DMS153 treated with DMSO at 0.1 percent for 48 hours (cell line): Measurements from ENCODE around the gene ZDHHC14.
"Not testable (repeated sequence)": the region's sequence is repeated elsewhere in the genome, so short reads cannot be mapped to it uniquely, and the experiment has no call there.

Source experiments
- DNase-seq: peaks from one replicate; lab custom pipeline; 2025; ENCODE audit not compliant: unreplicated experiment; lab: John Stamatoyannopoulos, UW

The ZDHHC14 gene

DNA sequence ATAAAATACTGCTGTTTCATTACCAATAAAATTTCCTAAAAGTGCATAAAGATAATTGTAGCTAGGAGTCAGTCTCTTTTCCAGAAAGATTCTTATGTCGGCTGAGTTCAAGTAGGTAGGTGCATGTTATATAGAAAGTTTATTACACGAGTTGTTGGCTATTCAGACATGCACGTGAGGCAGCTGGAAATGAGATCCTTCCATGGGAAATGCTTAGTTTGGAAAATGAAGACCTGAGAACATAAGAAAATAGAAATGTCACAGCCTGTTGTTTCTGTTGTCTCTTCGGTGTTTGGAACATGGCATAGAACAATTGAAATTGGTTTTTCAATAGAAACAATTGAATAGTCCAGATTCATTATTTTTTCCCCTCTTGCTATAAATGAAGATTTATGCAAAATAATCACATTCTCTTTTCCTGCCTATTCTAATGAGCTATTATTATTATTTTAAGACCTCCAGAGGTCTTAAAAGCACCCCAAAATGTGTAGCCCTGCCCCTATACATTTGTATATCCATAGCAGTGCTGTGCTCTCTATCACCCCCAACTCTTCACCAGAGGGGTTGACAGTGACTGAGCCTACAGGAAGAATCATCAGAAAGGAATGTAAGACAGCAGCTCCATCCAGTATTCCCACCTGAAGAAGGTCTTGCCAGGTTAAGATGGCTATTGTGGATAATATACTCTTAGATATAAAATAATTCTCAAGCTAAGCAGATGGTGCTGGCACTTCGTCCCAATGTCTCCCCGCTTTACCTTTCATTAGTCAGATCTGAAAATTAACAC, 82.2 kb downstream of the ZDHHC14 start:
- DNase-seq: no peak

GRCh38 chr6:157463743-157464135, 82.7 kb downstream of the ZDHHC14 start:
- DNase-seq: not testable (repeated sequence)

DNA sequence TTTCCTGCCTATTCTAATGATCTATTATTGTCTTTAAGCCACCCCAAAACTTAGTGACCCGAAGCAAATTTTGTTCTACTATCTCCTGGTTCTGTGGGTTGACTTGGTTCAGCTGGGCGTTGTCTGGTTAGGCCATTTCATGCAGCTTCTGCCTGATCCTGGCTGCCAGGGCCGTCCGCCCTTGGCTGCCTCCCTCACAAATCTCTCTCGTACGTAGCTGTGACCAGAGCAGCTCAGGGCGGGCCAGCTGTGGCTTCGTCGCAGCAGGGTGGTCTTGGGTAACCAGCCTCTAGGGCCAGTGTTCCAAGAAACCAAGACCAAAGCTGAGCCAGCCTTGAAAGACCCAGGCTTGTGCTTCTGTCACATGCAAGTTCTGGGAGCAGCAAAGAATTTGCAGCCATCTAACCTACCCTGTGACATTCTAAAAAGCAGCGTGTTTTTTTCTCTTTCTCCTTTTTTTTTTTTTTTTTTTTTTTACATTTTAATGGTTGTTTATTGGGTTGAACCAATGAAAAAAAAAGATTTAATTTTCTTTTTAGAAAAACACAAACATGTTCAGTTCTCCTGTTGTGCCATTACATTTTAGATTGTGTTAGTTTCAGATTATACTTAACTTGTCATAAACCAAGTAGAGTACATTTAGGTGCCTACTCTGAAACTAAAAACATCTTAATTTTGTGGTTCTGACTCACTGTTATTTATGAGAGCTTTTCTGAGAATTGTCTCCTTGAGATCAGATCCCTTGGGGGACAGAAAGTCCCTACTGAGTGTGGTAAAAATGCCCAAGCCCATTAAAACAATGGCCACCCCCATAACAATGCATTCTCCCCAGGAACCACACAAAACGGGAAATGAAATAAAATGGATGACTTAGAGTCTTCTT, 83.9 kb downstream of the ZDHHC14 start:
- DNase-seq: no peak

- no peak for DNase-seq
These were observed 85.3 kb downstream of the ZDHHC14 start for GRCh38 chr6:157466342-157466648.

- not testable (repeated sequence) for DNase-seq
These were observed 86.3 kb downstream of the ZDHHC14 start for GRCh38 chr6:157467339-157467738.

GRCh38 chr6:157468054-157468453, 87.1 kb downstream of the ZDHHC14 start:
- DNase-seq: no peak

GRCh38 chr6:157468574-157468973, 87.6 kb downstream of the ZDHHC14 start:
- DNase-seq: no peak

DNA sequence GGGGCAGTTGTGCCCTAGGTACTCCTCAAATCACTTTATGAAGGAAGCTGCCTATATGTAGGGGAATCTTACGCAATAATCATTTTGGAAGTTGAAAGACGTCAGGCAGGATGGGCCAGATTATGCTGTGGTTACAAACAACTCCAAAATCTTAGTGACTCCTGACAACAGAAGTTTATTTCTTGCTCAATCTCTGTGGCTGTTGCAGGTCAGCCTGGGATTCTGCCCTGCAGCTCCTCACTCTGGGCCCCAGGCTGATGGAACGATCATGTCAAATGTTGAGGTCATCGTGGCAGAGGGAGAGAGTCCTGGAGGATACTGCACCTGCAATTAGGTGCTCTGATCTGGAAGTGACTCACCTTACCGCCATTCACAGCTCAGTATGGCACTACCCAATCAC, 88.4 kb downstream of the ZDHHC14 start:
- no peak for DNase-seq

DNA sequence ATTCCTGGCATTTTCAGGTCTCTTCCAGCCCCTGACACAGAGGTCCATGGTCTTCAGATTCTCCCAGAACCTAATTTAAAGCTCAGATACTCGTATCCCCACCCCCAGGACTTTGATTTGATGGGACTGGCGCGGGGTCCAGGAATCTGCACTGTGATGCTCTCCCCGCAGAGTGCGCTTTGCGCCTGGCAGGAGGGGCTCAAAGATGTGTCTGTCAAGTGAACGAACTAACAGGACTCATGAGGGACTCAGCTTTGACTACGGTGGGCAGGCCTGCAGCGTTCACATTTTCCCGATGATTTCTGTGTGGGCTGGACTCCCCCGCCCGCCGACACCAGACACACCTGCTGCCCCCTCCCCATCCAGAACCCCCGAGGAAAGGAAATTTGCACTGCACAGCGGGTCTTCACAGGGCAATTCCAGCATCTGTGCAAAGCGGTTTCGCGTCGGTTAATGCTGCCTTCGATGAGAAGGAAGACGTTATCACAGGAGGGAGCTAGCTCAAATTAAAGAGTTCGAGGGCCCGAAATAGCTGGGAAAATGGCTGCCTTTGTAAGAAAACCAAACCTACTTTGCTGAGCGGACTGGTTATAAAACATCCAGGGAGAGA, 90.2 kb downstream of the ZDHHC14 start:
- no peak for DNase-seq

- DNase-seq: no peak
These were observed 91.1 kb downstream of the ZDHHC14 start for GRCh38 chr6:157471895-157472686.

- no peak for DNase-seq
These were observed 95.8 kb downstream of the ZDHHC14 start for GRCh38 chr6:157476797-157477196.

DNA sequence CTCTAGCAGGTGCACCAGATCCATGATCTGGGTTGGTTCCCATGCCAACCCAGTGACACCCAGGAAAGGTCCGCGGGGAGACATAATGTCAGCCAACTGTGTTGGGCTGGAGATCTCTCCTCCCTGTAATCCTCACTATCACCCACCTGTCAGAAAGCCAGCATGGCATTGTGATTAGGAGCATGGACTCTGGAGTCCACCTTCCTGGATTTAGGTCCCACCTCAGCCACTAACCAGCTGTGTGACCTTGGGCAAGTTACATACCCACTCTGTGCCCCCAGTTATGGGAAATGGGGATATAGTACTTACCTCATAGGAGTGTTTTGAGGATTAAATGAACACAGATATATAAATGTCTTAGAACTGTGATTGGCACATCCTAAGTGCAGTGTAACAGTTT, 97.9 kb downstream of the ZDHHC14 start:
- DNase-seq: no peak

DNA sequence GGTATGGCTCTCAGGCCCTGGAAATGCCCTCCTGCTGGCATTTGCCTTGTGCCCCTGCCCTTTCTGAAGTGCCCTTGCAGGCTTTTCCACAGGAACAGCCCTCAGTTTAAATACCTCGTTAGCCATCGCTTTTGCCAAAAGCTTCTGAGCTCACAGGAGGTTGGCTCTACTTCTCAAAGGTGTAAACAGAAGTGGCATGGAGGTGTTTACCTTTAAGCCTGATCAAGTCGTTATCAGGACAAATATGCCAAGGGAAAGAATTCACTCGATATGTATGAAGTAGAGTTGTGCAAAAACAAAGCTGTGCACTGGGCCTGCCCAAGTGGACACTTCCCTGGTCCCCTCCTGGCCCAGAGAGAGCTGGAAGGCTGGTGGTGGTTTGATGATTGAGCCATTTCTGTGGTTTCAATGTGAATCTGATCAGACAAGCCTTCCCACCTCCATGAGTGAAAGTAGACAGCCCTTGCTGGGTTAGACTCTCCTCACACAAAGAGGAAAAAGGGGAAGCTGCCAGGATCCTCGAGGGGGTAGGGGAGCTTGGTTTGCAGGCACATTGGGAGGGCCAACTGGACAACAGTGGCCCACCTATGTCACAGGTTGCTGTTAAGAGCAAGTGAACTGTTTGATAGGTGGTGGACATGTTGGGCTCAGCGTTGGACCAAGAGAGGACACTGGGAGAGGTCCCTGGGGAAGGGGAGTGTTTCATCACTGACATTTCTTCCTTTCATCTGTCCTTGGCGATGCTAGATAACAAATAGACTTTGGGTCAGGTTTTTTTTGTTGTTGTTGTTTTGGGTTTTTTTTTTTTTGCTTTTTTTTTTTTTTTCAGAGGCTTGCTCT, 98.7 kb downstream of the ZDHHC14 start:
- no peak for DNase-seq

GRCh38 chr6:157481189-157481864, 100.3 kb downstream of the ZDHHC14 start:
- DNase-seq: no peak

DNA sequence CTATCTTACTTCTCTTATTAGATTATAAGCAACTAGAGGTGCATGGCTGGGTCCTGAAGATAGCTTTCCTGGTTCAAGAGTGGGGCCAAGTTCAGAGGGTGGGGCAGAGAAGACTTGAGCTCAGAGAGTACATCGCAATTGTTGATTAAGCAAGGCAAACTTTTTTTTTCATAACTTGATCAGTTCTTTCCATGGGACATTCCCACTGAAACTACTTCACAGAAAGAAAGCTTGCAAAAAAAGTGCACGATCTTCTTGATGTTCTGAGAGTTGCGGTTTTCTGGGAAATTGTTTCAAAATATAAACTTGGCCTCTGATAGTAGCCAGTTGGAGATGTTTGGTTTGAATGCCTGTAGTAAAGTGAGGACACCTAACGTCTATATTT, 100.9 kb downstream of the ZDHHC14 start:
- no peak for DNase-seq

DNA sequence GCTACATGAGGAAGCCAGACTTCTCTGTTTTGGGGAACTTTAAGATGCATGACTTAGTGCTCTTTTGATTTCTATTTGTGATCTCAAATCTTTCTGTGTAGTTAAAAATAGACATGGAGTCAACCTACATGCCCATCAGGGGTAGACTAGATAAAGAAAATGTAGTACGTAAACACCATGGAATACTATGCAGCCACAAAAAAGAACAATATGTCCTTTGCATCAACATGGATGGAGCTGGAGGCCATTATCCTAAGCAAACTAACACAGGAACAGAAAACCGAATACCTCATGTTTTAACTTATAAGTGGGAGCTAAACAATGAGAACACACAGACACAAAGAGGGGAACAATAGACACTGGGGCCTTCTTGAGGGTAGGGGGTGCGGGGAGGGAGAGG, 102.8 kb downstream of the ZDHHC14 start:
- no peak for DNase-seq

- no peak for DNase-seq
These were observed 103.2 kb downstream of the ZDHHC14 start for GRCh38 chr6:157484181-157484580.

DNA sequence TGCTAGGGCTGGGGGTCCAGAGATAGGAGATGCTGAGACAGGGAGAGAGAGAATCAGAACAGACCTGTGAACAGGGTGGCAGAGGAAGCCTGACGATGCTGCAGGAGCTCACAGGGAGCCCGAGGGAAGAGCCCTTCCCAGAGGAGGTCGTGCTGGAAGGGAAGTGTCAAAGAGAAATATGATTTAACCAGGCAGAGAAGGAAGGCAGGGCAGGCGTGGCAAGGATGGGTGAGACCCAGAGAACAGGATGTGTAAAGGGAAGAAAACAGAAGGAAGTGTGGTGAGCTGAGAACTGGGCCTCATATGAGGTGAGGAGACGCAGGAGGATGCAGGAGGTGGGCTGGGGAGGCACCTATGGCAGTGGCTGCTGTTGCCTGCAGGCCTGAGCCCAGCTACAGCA, 105.6 kb downstream of the ZDHHC14 start:
- no peak for DNase-seq

DNA sequence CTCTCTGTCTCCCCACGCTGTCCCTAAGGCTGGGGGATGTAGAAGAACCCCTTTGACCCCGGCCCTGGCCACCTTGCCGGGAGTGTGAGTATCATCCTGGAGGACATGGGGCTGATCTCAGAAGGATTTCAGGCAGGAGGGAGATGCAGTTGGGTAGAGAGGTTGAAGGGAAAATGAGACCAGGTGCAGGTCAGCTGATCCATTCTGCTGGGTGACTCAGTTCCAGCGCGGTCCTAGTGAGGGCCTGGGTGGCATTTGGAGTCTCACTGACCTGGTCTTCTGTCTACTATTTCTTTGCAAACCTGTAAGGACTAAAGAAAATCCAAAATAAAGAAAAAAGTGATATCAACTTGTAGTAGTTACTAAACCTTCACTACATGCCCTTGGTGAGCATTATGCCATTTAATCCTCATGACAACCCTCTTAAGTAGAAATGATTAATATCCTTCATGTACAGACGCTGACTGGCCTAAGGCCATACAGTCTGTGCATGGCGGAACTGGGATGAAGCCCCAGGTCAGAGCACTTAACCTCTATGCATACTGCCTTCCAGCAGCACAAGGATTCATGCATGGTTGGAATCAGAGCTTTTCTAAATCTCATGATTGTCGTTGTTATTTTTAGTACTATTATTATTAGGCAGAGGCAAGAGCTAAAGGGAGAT, 106.3 kb downstream of the ZDHHC14 start:
- no peak for DNase-seq
